ENCODE results near the gene C17orf50.

- TF ChIP-seq CTCF (conservative IDR thresholded peaks at IDR 0.05 in 1 of 2, IDR thresholded peaks at IDR 0.05 in 1 of 2; ENCODE audit: extremely low read depth in 1 of 2, insufficient read depth in 1 of 2, low read depth in 1 of 2, low read length in 2 of 2) (no peak), EZH2 (IDR thresholded peaks at IDR 0.05; ENCODE audit: borderline replicate concordance, low read length) (no peak)
Observed at GRCh38 chr17:35797918-35798317, 37.2 kb downstream of the C17orf50 start.
